Measurements from ENCODE around the gene TXLNB.
A peak's percentile ranks its signal among the peaks of the same experiment; 100 is the strongest.
"Not testable (repeated sequence)": the region's sequence is repeated elsewhere in the genome, so short reads cannot be mapped to it uniquely, and the experiment has no call there.

The TXLNB gene

DNA sequence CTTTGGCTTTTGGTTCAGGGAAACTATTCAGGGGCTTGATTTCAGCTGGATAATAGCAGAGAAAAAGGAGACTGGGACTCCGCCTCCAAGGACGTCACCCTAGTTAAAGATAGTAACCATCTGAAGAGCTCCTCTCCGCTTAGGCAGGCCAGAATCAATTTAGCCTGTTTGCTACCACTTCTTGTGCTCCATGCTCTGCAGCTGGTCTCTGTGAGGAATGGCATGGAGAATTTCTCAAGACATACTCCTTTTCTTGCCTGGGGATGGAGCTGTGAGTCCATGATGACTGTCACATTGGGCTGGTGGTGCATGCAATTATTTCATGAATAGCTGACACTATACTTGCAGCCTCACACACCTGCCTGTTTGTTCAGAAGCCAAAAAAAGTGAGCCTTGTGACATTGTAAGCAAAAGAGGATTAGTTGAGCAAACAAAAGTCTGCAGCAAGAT lies 61.4 kb downstream of the TXLNB start:
- H3K4me1 ChIP-seq (ENCODE audit: control insufficient read depth, insufficient read depth, low read length) = peaks cover 7% of the 10 kb centered on the region; the same call in 1 of the 2 replicates
- POLR2A ChIA-PET = no interaction called here
- TF ChIP-seq GFI1B (tag by site-specific recombination; IDR thresholded peaks at IDR 0.05) (no peak), ZNF830 (tag by site-specific recombination; IDR thresholded peaks at IDR 0.05; ENCODE audit: low read depth) (no peak), ZNF449 (tag by site-specific recombination; IDR thresholded peaks at IDR 0.05) (no peak), PRDM6 (tag by site-specific recombination; IDR thresholded peaks at IDR 0.05) (peak; percentile 70), ZNF2 (tag by site-specific recombination; IDR thresholded peaks at IDR 0.05) (no peak), ZNF654 (tag by site-specific recombination; IDR thresholded peaks at IDR 0.05; ENCODE audit: low read depth) (peak; percentile 31; the same call in 1 of the 2 replicates), ZFP3 (tag by site-specific recombination; IDR thresholded peaks at IDR 0.05; ENCODE audit: low read depth) (no peak), ZNF391 (tag by site-specific recombination; IDR thresholded peaks at IDR 0.05; ENCODE audit: borderline replicate concordance, low read depth) (no peak), PRDM10 (tag by site-specific recombination; IDR thresholded peaks at IDR 0.05) (no peak), ZNF776 (tag by site-specific recombination; IDR thresholded peaks at IDR 0.05; ENCODE audit: borderline replicate concordance) (no peak), ZSCAN16 (tag by site-specific recombination; IDR thresholded peaks at IDR 0.05) (no peak), ZNF707 (tag by site-specific recombination; IDR thresholded peaks at IDR 0.05) (no peak), ZIC2 (tag by site-specific recombination; IDR thresholded peaks at IDR 0.05) (no peak), OSR2 (tag by site-specific recombination; IDR thresholded peaks at IDR 0.05) (peak; percentile 55; the same call in 1 of the 2 replicates), TRIM28 (IDR thresholded peaks at IDR 0.05; ENCODE audit: borderline replicate concordance, low read length) (peak; percentile 84)
- TF ChIP-seq, protein P1, sequence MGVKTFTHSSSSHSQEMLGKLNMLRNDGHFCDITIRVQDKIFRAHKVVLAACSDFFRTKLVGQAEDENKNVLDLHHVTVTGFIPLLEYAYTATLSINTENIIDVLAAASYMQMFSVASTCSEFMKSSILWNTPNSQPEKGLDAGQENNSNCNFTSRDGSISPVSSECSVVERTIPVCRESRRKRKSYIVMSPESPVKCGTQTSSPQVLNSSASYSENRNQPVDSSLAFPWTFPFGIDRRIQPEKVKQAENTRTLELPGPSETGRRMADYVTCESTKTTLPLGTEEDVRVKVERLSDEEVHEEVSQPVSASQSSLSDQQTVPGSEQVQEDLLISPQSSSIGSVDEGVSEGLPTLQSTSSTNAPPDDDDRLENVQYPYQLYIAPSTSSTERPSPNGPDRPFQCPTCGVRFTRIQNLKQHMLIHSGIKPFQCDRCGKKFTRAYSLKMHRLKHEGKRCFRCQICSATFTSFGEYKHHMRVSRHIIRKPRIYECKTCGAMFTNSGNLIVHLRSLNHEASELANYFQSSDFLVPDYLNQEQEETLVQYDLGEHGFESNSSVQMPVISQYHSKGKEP (tag by site-specific recombination; IDR thresholded peaks at IDR 0.05) = peak; percentile 65; the same call in 1 of the 2 replicates
- TF ChIP-seq, protein P2, sequence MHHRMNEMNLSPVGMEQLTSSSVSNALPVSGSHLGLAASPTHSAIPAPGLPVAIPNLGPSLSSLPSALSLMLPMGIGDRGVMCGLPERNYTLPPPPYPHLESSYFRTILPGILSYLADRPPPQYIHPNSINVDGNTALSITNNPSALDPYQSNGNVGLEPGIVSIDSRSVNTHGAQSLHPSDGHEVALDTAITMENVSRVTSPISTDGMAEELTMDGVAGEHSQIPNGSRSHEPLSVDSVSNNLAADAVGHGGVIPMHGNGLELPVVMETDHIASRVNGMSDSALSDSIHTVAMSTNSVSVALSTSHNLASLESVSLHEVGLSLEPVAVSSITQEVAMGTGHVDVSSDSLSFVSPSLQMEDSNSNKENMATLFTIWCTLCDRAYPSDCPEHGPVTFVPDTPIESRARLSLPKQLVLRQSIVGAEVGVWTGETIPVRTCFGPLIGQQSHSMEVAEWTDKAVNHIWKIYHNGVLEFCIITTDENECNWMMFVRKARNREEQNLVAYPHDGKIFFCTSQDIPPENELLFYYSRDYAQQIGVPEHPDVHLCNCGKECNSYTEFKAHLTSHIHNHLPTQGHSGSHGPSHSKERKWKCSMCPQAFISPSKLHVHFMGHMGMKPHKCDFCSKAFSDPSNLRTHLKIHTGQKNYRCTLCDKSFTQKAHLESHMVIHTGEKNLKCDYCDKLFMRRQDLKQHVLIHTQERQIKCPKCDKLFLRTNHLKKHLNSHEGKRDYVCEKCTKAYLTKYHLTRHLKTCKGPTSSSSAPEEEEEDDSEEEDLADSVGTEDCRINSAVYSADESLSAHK (tag by site-specific recombination; IDR thresholded peaks at IDR 0.05) = no peak
- TF ChIP-seq, protein P3, sequence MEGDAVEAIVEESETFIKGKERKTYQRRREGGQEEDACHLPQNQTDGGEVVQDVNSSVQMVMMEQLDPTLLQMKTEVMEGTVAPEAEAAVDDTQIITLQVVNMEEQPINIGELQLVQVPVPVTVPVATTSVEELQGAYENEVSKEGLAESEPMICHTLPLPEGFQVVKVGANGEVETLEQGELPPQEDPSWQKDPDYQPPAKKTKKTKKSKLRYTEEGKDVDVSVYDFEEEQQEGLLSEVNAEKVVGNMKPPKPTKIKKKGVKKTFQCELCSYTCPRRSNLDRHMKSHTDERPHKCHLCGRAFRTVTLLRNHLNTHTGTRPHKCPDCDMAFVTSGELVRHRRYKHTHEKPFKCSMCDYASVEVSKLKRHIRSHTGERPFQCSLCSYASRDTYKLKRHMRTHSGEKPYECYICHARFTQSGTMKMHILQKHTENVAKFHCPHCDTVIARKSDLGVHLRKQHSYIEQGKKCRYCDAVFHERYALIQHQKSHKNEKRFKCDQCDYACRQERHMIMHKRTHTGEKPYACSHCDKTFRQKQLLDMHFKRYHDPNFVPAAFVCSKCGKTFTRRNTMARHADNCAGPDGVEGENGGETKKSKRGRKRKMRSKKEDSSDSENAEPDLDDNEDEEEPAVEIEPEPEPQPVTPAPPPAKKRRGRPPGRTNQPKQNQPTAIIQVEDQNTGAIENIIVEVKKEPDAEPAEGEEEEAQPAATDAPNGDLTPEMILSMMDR (tag by site-specific recombination; IDR thresholded peaks at IDR 0.05) = peak; percentile 72
- TF ChIP-seq, protein P4, sequence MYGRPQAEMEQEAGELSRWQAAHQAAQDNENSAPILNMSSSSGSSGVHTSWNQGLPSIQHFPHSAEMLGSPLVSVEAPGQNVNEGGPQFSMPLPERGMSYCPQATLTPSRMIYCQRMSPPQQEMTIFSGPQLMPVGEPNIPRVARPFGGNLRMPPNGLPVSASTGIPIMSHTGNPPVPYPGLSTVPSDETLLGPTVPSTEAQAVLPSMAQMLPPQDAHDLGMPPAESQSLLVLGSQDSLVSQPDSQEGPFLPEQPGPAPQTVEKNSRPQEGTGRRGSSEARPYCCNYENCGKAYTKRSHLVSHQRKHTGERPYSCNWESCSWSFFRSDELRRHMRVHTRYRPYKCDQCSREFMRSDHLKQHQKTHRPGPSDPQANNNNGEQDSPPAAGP (tag by site-specific recombination; IDR thresholded peaks at IDR 0.05) = no peak
- TF ChIP-seq, protein P5, sequence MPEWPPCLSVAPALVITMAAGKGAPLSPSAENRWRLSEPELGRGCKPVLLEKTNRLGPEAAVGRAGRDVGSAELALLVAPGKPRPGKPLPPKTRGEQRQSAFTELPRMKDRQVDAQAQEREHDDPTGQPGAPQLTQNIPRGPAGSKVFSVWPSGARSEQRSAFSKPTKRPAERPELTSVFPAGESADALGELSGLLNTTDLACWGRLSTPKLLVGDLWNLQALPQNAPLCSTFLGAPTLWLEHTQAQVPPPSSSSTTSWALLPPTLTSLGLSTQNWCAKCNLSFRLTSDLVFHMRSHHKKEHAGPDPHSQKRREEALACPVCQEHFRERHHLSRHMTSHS (tag by site-specific recombination; IDR thresholded peaks at IDR 0.05) = no peak
- H3K9me3 ChIP-seq (ENCODE audit: control insufficient read depth, insufficient read depth, low read depth, low read length) = no peaks in the 10 kb centered on the region; the same call in 1 of the 2 replicates
- CTCF ChIA-PET = interaction anchor here (1.0 to 2.0 kb wide), 9 partner anchors 10 to 415 kb away, joined by 3 to 13 read pairs (median 4); no protein-coding TSS in a partner anchor
- no peak overlapping the region for H3K27ac ChIP-seq (ENCODE audit: extremely low read depth, low read depth, low read length)
- no peak overlapping the region for H3K4me3 ChIP-seq (ENCODE audit: low read depth, low read length)
- no peaks in the 10 kb centered on the region for H3K36me3 ChIP-seq (ENCODE audit: control insufficient read depth in 2 of 2, insufficient read depth in 1 of 2, low read length in 2 of 2)

GRCh38 chr6:139228387-139228786 lies 63.4 kb downstream of the TXLNB start:
- H3K9me3 ChIP-seq (ENCODE audit: control insufficient read depth, insufficient read depth, low read depth, low read length); H3K27ac ChIP-seq (ENCODE audit: extremely low read depth, low read depth, low read length); POLR2A ChIA-PET; H3K36me3 ChIP-seq (ENCODE audit: control insufficient read depth in 2 of 2, insufficient read depth in 1 of 2, low read length in 2 of 2); CTCF ChIA-PET; H3K4me3 ChIP-seq (ENCODE audit: low read depth, low read length); H3K4me1 ChIP-seq (ENCODE audit: control insufficient read depth, insufficient read depth, low read length): not testable (repeated sequence)

Measured in HEK293 (cell line).